OCI-LY3 (cell line): ENCODE data around the gene RDH13.

Source experiments
- CTCF ChIP-seq: fragments of 200-600, 300-600 bp; sonication (generic); IDR thresholded peaks from 2 replicates; pipeline ENCODE4 v1.5.1; 2014; ENCODE audit warnings: antibody characterized with exemption, low read length, low read depth
- EZH2phosphoT487 ChIP-seq: fragments of 200-600 bp; shearing (Covaris generic); IDR thresholded peaks from 2 replicates; pipeline ENCODE4 v1.6.1; 2018; ENCODE audit warnings: antibody characterized with exemption, mixed run types, low read depth

DNA sequence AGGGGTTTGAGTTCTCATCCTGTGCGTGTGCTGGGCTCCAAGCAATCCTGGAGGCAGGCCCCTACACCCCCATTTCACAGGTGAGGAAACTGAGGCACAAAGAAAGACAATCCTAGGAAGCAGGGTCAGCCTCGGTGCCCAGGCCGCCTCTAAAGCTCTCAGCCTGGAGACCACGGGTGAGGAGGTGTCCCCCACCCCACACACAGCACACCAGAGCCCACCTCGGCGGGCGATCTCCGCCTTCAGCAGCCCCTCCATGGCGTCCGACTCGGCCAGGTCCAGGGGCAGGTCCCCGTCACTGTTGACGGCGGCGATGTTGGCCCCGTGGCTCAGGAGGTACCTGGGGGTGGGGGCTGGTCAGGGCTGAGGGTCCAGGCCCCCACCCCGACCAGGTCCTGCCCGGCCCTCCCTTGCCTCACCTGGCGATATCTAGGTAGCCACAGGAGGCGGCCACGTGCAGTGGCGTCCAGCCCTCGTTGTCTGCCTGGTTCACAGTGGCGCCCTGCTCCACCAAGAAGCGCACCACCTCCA lies 49.4 kb upstream of the RDH13 start:
- TF ChIP-seq CTCF (no peak), EZH2phosphoT487 (no peak)
